ENCODE data around the gene KIF26B. TPM values are rescaled to one million over a fixed set of nuclear protein-coding genes. Genes with fewer than 3 reads are reported as not detected.

Gene KIF26B
- total and polyA plus RNA-seq, 10 of the 15 experiments (the other 5 are each of a cell fraction or from before 2014, with no cell fraction given) = 0.35 to 11.6 (median 2.2) TPM

GRCh38 chr1:245345191-245345884 is 190.6 kb downstream of the KIF26B start (continued):
- TF ChIP-seq YY1 (IDR thresholded peaks at IDR 0.05; ENCODE audit: low read depth, low read length) = no peak
- no peak for TF ChIP-seq NFYB (IDR thresholded peaks at IDR 0.05; ENCODE audit: insufficient read depth, low read depth, low read length)

GRCh38 chr1:245348626-245349025 is 193.8 kb downstream of the KIF26B start:
- RAD21 ChIA-PET (ENCODE audit: unreplicated experiment) = no interaction called here
- H3K4me3 ChIP-seq = no peak overlapping the region
- intact Hi-C loops (cut with micrococcal nuclease; ENCODE audit: unreplicated experiment) = no loop called here
- DNase-seq (ENCODE audit: low read depth, low spot score) (no peak), ATAC-seq (no peak), FAIRE-seq (no peak)
- in situ Hi-C loops (cut with MboI) = no loop called here
- peaks cover 3% of the 10 kb centered on the region in 2 experiments; a peak in 3 of 4 replicates for H3K27me3 ChIP-seq (replicated peaks in 1 of 2; ENCODE audit: control insufficient read depth in 2 of 2, insufficient read depth in 2 of 2, low read length in 1 of 2)
- H3K79me2 ChIP-seq (ENCODE audit: control insufficient read depth, insufficient read depth, low read length) = no peaks in the 10 kb centered on the region
- no peak overlapping the region for H2AFZ ChIP-seq (ENCODE audit: control insufficient read depth, low read depth, low read length)
- H3K4me1 ChIP-seq (ENCODE audit: control insufficient read depth, insufficient read depth, low read length) = no peaks in the 10 kb centered on the region
- CTCF ChIA-PET = no interaction called here
- POLR2A ChIA-PET = no interaction called here
- H4K20me1 ChIP-seq (ENCODE audit: control insufficient read depth, insufficient read depth) = no peaks in the 10 kb centered on the region
- no peak overlapping the region for H3K4me2 ChIP-seq (ENCODE audit: control insufficient read depth, insufficient read depth)
- H3K9me3 ChIP-seq (replicated peaks; ENCODE audit: control insufficient read depth, insufficient read depth, low read length) = no peaks in the 10 kb centered on the region
- SMC1A ChIA-PET (ENCODE audit: uncharacterized antibody, unreplicated experiment) = no interaction called here
- no peaks in the 10 kb centered on the region for H3K36me3 ChIP-seq (ENCODE audit: control insufficient read depth in 2 of 2, insufficient read depth in 2 of 2, low read length in 1 of 2)
- no TSS peak for BruUV-seq (replicated peaks)
- WGBS (ENCODE audit: insufficient coverage, insufficient replicate concordance, low lambda C conversion rate, missing lambda C conversion rate) = 27% methylated on average over 9 of the region's 9 CpGs
- no peak overlapping the region for H3K9ac ChIP-seq (ENCODE audit: control insufficient read depth, insufficient read depth, low read length)
- H3K27ac ChIP-seq (ENCODE audit: control insufficient read depth, insufficient read depth) = no peak overlapping the region
- TF ChIP-seq RCOR1 (conservative IDR thresholded peaks at IDR 0.05; ENCODE audit: low read depth, low read length) = no peak
- TF ChIP-seq TAF1 (IDR thresholded peaks at IDR 0.05; ENCODE audit: borderline replicate concordance, low read depth, low read length) = no peak
- TF ChIP-seq ZNF384 (IDR thresholded peaks at IDR 0.05; ENCODE audit: borderline replicate concordance, low read depth, low read length) = no peak
- no peak for TF ChIP-seq CEBPZ (IDR thresholded peaks at IDR 0.05; ENCODE audit: low read depth, low read length)
- no peak for TF ChIP-seq FOS (IDR thresholded peaks at IDR 0.05; ENCODE audit: borderline replicate concordance, extremely low read depth, insufficient read length)
- no peak for TF ChIP-seq USF1 (IDR thresholded peaks at IDR 0.05; ENCODE audit: borderline replicate concordance, extremely low read length, insufficient read depth, low read depth, low read length)
- no peak for TF ChIP-seq ZNF687 (IDR thresholded peaks at IDR 0.05)
- no peak for TF ChIP-seq NR2C2 (IDR thresholded peaks at IDR 0.05; ENCODE audit: borderline replicate concordance, control insufficient read depth, insufficient read length, low read depth)
- TF ChIP-seq HDAC6 (IDR thresholded peaks at IDR 0.05; ENCODE audit: unreplicated experiment) = no peak
- no peak for TF ChIP-seq PML (IDR thresholded peaks at IDR 0.05; ENCODE audit: low read length)
- TF ChIP-seq KAT2A (conservative IDR thresholded peaks at IDR 0.05; ENCODE audit: control insufficient read depth, low read depth, low read length) = no peak
- TF ChIP-seq CHD1 (IDR thresholded peaks at IDR 0.05; ENCODE audit: low read depth, low read length) = no peak
